Activated CD4-positive, alpha-beta T cell treated with anti-CD3 and anti-CD28 coated beads for 24 hours (primary cell): ENCODE results near the gene MAPRE3.

Source experiments
- DNase-seq, 2 donors: peaks; one replicate each; pipeline ENCODE4 v3.0.0-alpha.2; 2020; ENCODE audit warnings: low read depth in 2 of 2

The MAPRE3 gene

DNA sequence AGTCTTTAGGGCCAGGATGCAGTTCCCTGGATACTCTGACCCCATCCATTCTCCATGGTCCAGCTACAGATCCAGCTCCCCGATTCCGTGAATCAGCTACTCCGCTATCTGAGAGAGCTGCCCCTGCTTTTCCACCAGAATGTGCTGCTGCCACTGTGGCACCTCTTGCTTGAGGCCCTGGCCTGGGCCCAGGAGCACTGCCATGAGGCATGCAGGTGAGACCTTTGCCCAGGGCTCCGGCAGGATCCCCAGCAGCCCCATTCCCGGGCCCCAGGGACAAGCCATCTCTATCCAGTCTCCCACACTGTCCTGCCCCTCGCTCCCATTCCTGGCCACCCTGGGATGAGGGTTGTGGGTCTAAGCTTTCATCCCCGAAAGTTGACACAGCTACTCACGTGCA is 69.8 kb downstream of the MAPRE3 start:
- no peak for DNase-seq

DNA sequence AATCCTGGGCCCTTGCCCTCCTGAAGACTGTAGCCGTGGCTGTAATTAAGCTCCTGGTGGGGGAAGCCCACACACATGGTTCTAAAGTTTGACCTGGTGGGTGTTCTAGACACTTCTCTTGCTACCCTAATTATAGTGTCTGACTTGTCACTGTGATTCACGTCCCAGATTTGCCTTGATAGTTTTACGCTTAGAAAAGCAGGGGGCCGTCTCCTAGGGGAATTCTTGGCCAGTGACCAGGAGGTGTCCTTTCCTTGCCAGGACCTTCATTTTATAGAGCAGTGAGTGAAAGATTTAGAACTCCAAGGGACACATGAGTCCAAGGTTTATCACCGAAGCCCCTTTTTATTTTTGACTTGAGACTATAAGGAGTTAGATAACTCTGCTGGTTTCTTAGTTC is 71.3 kb downstream of the MAPRE3 start:
- no peak for DNase-seq

DNA sequence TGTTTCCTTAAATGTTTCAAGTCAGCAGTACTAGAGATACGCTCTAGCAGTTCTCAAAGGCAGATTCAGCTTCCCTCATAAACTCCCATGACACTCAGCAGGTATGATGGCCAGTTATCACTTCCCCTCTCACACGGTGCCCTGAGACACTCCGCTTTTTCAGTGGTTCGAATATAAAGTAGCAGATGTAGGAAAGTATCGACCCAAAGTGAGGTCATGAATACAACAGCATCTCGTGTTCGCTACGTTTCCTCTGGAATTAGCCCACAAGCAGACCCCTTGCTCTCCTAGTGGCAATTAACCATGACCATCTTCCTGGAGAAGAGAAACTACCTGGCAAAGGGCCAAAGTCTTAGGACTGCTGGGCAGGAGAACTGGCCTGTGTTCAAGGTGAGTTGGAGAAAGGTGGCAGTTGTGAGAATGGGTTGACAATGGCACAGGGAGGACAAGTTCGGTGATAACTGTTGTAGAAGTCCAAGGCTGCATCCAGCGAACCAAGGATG is 71.8 kb downstream of the MAPRE3 start:
- no peak for DNase-seq

DNA sequence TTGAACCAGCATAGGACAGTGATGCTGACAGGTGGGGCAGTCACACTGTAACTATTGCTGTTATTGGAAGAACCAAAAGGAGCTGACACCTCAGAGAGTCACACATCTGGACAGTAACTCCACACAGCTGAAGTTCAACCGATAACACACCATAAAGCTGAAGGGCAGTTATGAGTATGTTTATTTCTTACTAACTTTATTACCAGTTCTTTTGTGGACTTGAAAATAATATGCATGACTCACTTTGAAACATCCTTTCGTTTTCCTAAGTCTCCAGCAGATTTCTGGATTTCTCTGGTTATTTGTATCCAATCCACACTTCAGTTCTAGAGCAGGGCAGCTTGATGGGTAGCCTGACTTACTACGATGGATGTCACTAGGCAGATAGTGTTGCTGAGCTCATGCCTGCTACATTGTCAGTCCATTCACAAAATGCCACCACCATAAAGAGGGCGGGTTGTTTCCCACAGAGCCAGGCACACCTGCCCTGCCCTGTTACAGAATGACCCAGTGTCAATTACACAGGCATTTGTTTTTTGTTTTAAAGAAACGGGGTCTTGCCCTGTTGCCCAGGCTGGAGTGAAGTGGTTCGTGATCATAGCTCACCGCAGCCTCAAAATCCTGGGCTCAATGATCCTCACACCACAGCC is 72.7 kb downstream of the MAPRE3 start:
- no peak for DNase-seq

DNA sequence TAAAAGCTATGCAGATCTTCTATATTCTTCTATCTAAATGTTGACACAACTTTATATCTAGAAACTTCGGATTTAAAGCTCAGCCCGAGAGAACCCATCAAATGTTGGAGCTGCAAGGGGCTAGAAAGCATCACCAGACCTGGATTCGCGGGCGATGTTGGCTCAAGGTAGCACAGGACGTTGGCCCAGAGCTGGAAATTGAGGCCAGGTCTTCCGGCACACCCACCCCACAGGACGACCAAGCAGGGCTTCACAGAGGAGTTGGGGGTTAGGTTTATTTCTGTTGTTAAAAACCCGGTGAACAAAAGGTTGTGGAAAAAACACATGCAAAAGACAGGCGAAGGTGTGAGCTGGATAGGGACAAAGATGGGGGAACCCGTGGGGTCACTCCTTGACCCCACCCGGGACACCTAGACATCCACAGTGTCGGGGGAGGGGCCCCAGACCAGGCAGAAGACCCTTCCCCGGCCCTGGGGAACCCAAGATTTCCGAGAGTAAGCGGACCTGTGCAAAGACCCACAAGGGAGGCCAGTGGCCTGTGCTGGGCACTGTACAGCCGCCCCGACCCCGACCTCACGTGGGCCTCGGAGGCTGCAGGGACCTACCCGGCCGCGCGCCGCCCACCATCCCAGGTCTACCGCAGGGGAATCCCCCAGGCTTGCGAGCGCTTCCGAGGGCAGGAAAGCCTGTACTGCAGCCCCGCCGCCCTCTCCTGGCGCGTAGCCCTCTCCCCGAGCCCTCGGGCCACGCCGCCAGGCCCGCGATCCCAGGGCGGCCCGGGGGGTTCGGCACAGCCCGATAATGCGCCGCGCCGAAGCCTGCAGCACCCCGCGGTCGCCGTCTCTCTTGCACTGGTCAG is 79.2 kb downstream of the MAPRE3 start:
- DNase-seq, result peak; percentile 52 to 62

DNA sequence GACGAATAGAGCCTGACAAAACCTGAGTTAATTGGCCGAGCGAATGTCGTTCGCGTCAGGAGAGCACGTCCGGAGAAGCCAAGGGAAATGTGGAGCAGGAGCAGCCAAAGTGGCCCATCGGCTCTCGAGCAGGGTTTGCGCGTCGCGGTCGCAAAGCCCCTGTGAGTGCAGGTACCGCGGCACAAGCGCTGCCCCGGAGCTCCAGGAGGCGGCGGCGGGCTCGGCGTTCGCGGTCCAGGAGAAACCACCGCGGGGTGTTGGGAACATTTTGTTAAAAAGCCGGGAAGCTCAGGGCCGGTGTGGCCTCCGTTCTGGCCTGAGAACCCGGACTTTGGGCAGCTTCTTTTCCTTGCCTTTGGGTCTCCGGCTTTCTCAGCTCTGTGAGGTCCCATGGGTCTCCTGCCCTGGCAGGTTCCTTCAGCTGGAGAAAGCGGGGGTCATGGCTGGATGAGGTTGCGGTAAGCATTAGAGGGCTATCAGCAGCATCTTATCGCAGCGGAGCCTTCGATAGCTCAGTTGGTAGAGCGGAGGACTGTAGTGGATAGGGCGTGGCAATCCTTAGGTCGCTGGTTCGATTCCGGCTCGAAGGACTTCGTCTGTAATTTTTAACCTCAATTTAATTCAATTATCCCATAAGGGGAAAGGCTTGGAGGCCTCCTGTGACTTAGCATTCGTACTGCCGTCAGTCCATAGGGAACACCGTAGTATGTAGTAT is 80.0 kb downstream of the MAPRE3 start:
- peak; percentile 88 to 89 for DNase-seq

DNA sequence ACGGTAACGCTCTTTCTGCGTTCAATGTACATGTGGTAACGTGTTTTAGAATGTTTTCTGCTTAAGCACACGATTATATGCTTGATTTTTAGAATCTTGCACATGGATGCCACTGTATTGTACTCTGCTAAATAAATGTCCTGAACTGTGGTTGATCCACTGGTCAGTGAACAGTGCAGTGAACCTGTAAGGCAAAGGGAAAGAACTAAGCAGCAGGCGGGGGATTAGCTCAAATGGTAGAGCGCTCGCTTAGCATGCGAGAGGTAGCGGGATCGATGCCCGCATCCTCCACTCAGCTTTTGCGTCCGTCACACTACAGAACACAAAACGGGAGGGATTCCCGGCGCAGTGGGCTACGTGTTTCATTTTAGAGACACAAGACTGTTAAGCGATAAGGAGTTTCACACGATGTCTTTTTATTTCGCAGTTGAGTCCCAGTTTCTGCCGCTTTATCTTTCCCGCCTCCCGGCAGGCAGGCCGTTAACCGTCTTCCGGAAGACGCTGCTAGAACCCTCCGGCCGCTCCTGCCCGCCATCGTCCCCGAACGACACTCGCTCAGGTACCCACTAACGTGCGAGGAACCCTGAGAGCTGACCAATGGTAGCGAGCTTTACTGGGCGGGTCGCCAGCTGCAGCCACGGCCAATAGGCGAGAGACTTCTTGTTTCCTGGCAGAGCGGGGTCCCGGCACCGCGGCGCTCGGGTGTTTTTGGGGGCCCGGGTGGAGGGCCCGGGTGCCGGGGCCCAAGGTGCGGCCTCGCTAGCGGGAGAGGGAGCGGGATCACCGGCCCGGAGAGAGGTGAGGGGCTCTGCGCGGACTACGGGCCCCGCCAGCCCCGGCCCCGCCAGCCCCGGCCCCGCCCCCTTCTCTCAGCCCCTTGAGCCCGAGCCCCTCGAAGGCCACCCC is 80.8 kb downstream of the MAPRE3 start, which contains the start of gene AGBL5:
Gene AGBL5, plus strand, starts transcription at position 673 of the 906 bp plus-strand sequence. CDS start 1,291 bp downstream, outside the sequence.
- DNase-seq, result peak; percentile 87 to 96

DNA sequence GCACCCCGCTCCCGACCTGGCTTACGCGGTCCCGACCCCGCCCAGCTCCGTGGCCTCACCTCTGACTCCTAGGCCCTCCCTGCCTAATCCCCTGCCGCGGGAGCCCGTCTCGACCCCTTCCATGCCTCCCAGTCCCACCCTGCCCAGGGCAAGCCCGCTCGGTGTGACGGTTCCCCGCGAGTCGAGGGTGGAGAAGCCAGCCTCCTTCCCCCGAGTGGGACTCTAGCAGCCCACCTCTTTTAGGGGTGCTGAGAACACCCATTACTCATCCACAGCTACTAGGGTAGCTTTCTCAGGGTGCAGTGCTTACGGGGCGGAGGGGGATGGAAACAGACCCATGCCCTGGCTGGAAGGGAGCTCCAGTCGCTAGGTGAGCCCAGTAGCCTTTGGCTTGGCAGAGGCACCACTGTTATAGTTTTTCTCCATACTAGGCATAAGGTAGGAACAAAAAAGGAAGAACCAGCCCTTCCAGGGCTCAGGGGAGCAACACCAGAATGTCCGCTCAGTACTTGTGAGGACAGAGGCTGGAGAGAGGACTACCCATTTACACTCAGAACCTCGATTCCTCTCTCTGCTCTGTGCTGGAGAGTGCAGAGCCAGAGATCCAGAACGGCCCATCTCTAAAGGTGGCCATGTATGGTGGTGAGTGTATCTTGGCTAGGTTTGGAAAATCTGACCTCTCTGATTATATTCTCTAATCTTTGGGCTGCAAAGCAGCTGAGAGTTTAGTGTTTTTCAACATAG is 81.6 kb downstream of the MAPRE3 start:
- peak in 1 of 2 donors; percentile 27 for DNase-seq

DNA sequence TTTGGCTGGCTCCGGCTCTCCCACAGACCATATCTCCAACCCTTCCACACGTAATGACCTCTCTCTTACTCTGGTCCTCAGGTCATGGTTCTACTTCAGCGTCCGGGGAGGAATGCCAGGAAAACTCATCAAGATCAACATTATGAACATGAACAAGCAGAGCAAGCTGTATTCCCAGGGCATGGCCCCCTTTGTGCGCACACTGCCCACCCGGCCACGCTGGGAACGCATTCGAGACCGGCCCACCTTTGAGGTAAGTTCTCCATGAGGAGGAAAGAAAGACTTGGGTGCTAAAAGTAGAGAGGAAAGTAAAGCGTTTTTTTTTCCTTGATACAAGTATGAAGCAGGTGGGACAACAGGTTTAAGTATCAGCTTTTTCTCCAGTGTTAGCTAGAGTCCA is 82.9 kb downstream of the MAPRE3 start:
- DNase-seq, result no peak

DNA sequence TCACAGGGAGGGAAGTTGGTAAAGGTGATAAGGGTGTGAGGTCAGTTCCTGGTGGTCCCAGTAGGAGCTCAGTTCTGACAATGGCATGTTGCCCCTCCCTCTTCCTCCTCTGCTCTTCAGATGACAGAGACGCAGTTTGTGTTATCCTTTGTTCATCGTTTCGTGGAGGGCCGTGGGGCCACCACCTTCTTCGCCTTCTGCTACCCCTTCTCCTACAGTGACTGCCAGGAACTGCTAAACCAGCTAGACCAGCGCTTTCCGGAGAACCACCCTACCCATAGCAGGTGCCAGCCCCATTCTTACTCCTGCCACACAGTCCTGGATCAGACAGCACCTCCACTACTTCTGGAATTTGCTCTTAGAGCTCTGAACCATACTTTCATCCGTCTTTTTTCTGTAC is 83.3 kb downstream of the MAPRE3 start:
- no peak for DNase-seq

DNA sequence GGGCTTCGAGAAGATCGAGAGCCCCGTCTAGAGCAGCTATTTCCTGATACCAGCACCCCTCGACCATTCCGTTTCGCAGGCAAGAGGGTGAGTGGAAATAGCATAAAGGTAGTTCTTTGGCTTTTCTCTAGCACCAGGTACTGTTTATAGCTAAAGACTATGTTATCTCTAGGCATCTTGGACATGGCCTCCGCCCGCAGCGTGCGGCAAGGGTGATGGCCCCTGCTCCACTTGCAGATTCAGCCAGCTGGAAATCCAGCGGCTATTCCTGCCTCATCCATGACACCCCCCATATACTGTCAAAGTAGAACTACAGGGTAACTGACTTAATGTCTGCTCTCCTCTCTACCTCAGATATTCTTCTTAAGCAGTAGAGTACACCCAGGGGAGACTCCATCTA is 84.3 kb downstream of the MAPRE3 start:
- DNase-seq, result no peak

DNA sequence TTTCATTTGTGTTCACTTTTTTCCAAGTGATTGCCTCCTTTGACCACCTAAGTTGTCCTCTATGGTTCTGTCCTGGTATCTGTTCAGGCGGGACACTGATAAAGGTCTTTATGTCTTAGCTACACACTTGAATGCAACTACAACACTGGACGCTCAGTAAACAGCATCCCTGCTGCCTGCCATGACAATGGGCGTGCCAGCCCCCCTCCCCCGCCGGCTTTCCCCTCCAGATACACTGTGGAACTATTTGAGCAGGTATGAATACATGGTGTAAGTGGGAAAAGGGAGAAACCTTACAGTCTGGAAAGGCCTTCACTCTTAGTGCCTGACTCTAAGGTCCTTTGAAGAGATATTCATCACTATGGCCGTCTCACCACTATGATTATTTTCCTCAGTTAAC is 86.7 kb downstream of the MAPRE3 start:
- DNase-seq, result no peak

DNA sequence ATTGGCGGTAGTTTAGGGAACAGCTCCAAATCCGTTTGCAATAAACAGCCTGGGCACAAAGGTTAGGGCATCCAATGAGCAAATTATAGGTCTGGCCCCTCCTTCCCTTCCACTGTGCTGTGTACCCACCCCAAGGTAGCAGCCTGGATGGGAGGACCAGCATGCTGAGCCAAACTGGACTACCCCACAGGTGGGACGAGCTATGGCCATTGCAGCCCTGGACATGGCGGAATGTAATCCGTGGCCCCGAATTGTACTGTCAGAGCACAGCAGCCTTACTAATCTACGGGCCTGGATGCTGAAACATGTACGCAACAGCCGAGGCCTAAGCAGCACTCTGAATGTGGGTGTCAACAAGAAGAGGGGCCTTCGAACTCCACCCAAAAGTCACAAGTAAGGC is 87.8 kb downstream of the MAPRE3 start:
- no peak for DNase-seq

DNA sequence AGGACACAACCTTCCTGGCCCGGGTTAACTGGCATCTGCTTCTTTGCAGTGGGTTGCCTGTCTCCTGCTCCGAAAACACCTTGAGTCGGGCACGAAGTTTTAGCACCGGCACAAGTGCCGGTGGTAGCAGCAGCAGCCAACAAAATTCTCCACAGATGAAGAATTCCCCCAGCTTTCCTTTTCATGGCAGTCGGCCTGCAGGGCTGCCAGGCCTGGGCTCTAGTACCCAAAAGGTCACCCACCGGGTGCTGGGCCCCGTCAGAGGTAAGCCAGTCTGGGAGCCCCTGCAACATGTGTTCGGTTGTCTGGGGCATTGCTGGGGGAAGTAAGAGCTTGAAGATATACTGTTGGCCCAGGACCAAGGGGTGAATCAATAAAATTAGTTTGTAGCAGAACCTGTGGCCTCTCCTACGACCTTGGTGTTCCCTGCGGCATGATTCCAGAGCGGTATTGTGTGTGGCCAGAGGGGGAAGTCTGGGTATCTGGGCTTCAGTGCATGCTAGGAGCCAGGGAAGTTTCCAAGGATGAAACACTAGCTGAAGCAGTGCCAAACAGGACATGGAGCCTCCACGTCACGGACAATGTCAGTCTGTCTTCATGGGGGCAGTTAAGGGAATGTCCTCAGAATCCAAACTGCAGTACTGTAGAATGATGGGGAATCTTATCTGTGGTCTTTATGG is 88.8 kb downstream of the MAPRE3 start:
- DNase-seq, result no peak

DNA sequence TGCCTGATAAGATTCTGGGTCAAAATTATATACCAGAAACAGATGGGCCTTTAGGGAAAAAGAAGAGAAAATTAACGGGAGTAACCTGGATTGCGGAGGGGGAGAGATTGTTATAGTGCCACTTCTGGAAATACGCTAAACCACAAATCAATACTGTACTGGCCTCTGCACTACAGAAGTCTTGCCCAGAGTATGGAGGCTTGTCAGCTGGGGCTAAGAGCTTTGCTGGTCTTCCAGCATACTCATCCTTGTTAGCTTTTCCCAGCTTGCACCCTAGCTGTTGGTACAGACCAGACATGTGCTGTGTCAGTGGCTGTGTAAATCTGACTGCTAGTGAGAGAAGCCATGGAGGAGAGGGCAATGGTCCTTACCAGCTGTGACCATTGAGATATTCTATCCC is 89.9 kb downstream of the MAPRE3 start:
- DNase-seq, result no peak

DNA sequence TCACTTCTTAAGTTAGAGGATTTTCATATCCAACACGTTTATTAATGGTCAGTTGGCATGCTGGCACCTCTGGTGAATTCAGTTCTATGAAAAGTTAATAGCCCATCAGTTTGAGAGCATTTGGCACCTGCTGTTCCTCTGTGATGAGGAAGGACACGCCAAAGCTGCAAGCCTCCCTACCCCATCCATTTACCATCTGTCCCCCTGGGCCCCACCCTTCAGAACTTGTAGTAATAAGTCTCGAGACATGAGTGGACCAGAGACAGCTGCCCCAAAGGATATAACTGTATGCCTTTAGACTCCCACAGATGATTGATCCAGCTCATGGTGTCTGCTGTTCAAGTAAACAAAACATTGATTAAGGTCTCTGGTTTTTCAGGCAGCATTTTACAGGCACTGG is 94.7 kb downstream of the MAPRE3 start:
- DNase-seq, result no peak

DNA sequence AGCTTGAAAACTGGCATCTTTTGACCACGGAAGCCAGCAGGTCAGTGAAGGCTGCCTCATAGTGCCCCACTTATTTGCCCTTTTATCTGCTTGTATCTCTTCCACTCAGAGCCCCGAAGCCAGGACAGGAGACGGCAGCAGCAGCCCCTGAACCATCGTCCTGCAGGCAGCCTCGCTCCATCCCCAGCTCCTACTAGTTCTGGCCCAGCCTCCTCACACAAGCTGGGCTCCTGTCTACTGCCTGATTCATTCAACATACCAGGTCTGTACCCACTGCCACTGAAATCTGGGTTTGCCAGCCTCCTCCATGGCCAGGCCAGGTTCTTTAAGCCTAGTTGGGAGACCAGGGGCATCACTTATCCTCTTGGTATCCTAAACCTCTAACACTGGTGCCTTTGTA is 96.9 kb downstream of the MAPRE3 start:
- no peak for DNase-seq

DNA sequence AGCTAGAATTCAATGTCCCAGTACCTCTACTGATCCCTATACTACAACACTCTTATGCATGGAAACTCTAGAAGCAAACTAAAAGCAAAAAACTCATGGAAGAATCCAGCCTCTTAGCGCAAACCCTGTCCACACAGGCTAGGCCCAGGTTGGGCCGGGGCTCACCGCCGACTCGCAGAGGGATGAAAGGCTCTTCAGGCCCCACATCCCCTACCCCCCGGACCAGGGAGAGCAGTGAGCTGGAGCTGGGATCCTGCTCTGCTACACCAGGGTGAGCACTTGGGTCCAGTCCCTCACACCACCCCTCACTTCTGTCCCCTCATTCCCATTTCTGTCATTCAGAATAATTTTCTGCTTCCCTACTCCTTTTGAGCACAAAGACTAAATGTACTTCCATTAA is 99.0 kb downstream of the MAPRE3 start:
- no peak for DNase-seq

DNA sequence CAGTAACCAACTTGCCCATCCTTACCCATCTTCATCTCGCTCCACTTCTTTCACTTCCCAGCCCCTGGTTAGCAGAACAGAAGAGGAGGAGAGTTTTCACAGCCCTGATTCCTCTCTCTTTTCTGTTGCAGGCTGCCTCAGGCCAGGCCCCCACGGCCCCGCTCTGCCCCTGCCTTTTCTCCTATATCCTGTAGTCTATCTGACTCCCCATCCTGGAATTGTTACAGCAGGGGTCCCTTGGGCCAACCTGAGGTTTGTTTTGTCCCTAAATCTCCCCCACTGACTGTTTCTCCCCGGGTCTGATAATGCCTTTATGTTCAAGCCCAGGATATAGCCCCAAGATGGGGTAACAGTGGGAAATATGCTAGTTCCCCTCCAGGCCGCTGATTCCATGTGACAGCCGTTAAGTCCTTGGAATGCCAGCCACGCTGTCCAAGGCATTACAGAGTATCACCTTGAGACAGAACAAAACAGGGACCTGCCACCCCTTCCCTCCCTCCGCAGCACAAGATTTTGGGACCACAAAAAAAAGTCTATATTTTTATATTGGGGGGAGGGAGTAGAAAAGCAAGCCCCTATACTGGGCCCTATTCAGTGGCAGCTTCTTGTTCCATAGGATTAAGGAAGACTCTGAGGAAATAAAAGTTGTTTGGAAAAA is 99.7 kb downstream of the MAPRE3 start:
- DNase-seq, result no peak
